A549 (cell line): ENCODE data around the gene TBCEL. TPM values are rescaled to one million over a fixed set of nuclear protein-coding genes. Genes with fewer than 3 reads are reported as not detected.

Experiments used
- ATAC-seq, 2 experiments: fragments of 200-7000 bp in 1 of 2; fragments of >200 bp in 1 of 2; cut with Nextera tagmentation in 1 of 2; cut with Tn5 transposase in 1 of 2; 3 replicates each; pipeline versions ENCODE4 v1.8.0 to v1.9.1; 2018 to 2020; ENCODE audit warnings: mild to moderate bottlenecking in 1 of 2, moderate library complexity in 1 of 2
- CTCF ChIA-PET: fragments of 300-600 bp; sonication (Branson Sonifier 250); formaldehyde crosslinking; extraction: SDS; loops from one replicate; lab custom pipeline; 2021; ENCODE audit warnings: antibody characterized with exemption, inconsistent platforms; lab: Yijun Ruan, JAX
- POLR2A ChIA-PET: fragments of 350-600 bp; formaldehyde crosslinking; extraction: SDS; loops from one replicate; lab custom pipeline; 2021; ENCODE audit warnings: antibody characterized with exemption, inconsistent platforms; lab: Yijun Ruan, JAX
- DNase-seq, 2 experiments: peaks; one replicate each; pipeline versions ENCODE4 v3.0.0 to v3.0.0-alpha.2; 2011 to 2016; ENCODE audit warnings: low read depth in 1 of 2, low spot score in 1 of 2
- FAIRE-seq: peaks from 2 replicates; lab custom pipeline; 2011; peaks lifted over from hg19 to GRCh38; lab: Jason Lieb, UNC
- H3K27ac ChIP-seq, 2 experiments: fragments of >200 bp; sonication (Bioruptor Twin); formaldehyde crosslinking; 3 replicates each; pipeline ENCODE4 v1.5.1; 2016 to 2017
- H3K4me1 ChIP-seq: fragments of >200 bp; sonication (Bioruptor Twin); formaldehyde crosslinking; 3 replicates; pipeline ENCODE4 v1.6.1; 2016
- H3K4me2 ChIP-seq: fragments of >200 bp; sonication (Bioruptor Twin); formaldehyde crosslinking; 3 replicates; pipeline ENCODE4 v1.6.1; 2016
- H3K4me3 ChIP-seq: fragments of >200 bp; sonication (Bioruptor Twin); formaldehyde crosslinking; 3 replicates; pipeline ENCODE4 v1.5.1; 2016
- H3K9me3 ChIP-seq: fragments of >200 bp; sonication (Bioruptor Twin); formaldehyde crosslinking; 3 replicates; pipeline ENCODE4 v1.6.1; 2016
- CHD2 ChIP-seq: fragments of 150-350 bp; IDR thresholded peaks from 2 replicates; pipeline ENCODE4 v1.6.1; 2014; ENCODE audit warnings: low read length; ENCODE audit not compliant: partially characterized antibody
- CHD4 ChIP-seq: fragments of 200-600 bp; sonication (generic); IDR thresholded peaks from 2 replicates; pipeline ENCODE4 v1.6.1; 2016; ENCODE audit warnings: antibody characterized with exemption, mild to moderate bottlenecking, borderline replicate concordance
- EHF ChIP-seq: fragments of 250-450 bp; sonication (Bioruptor Pico); IDR thresholded peaks from 2 replicates; pipeline ENCODE4 v1.5.0; 2020; ENCODE audit warnings: mild to moderate bottlenecking
- FOSL2 ChIP-seq, 2 experiments: fragments of 450-650 bp in 1 of 2; fragments of >200 bp in 1 of 2; sonication (Bioruptor Twin) in 1 of 2; formaldehyde crosslinking; IDR thresholded peaks; 2 replicates each; pipeline versions ENCODE4 v1.5.0 to v1.6.1; 2016 to 2020; ENCODE audit warnings: mild to moderate bottlenecking in 1 of 2, moderate library complexity in 1 of 2
- HOXA7 ChIP-seq: fragments of 250-450 bp; sonication (Bioruptor Pico); IDR thresholded peaks from 2 replicates; pipeline ENCODE4 v1.5.0; 2020; ENCODE audit warnings: mild to moderate bottlenecking, moderate library complexity
- HOXB5 ChIP-seq: fragments of 250-450 bp; sonication (Bioruptor Pico); IDR thresholded peaks from 2 replicates; pipeline ENCODE4 v1.5.0; 2020; ENCODE audit warnings: mild to moderate bottlenecking, moderate library complexity
- MAFK ChIP-seq: fragments of 450-650 bp; IDR thresholded peaks from 2 replicates; pipeline ENCODE4 v1.6.1; 2014; ENCODE audit not compliant: partially characterized antibody
- NR3C1 ChIP-seq: fragments of >200 bp; sonication (Bioruptor Twin); formaldehyde crosslinking; IDR thresholded peaks from 3 replicates; pipeline ENCODE4 v1.6.1; 2017
- PHF8 ChIP-seq: fragments of 200-600 bp; sonication (generic); IDR thresholded peaks from 2 replicates; pipeline ENCODE4 v1.6.1; 2016; ENCODE audit warnings: low read depth, mild to moderate bottlenecking, antibody characterized with exemption, moderate library complexity, borderline replicate concordance
- RAD21 ChIP-seq, 2 experiments: fragments of >200 bp in 1 of 2; sonication (Bioruptor Twin) in 1 of 2; formaldehyde crosslinking in 1 of 2; IDR thresholded peaks in 1 of 2; conservative IDR thresholded peaks in 1 of 2; 2 replicates in 1 of 2; 3 replicates in 1 of 2; pipeline ENCODE4 v1.6.1; 2012 to 2018; ENCODE audit warnings: inconsistent platforms in 1 of 2
- SREBF2 ChIP-seq: fragments of 450-650 bp; IDR thresholded peaks from 2 replicates; pipeline ENCODE4 v1.6.1; 2014; ENCODE audit warnings: mild to moderate bottlenecking, moderate library complexity
- ZNF302 ChIP-seq: fragments of 250-450 bp; sonication (Bioruptor Pico); IDR thresholded peaks from 2 replicates; pipeline ENCODE4 v1.9.0; 2021; ENCODE audit warnings: inconsistent platforms, mild to moderate bottlenecking, moderate library complexity
- ZSCAN20 ChIP-seq: fragments of 250-450 bp; sonication (Bioruptor Pico); IDR thresholded peaks from 2 replicates; pipeline ENCODE4 v1.8.0; 2022; ENCODE audit warnings: mild to moderate bottlenecking, moderate library complexity
- WGBS: methylation state at CpG from one replicate; pipeline ENCODE4 v1.1.6; 2017; ENCODE audit errors: missing lambda C conversion rate; 5-methylcytosine and 5-hydroxymethylcytosine counted together
- polyA plus RNA-seq, 4 experiments: library from polyadenylated mRNA; depleted of rRNA in 3 of 4; stranded (reverse); fragments of >200 nt; fragmentation: RNase III in 1 of 4; extraction: RNeasy Plus Mini Kit Qiagen cat#74134 plus additional on column Dnase treatment in 1 of 4; gene quantifications; 2 replicates in 3 of 4; 3 replicates in 1 of 4; pipeline ENCODE4 v1.2.3, GENCODE V29; 2011 to 2017
- TF ChIP-seq, protein P1 (sequence below): fragments of 250-450 bp; sonication (Bioruptor Pico); IDR thresholded peaks from 2 replicates; pipeline ENCODE4 v1.5.0; 2020; ENCODE audit warnings: low read depth, mild to moderate bottlenecking, moderate library complexity
- TF ChIP-seq, protein P2 (sequence below): fragments of 450-650 bp; IDR thresholded peaks from 2 replicates; pipeline ENCODE4 v1.6.1; 2014; ENCODE audit warnings: antibody characterized with exemption
- TF ChIP-seq, protein P3 (sequence below): fragments of >200 bp; sonication (Bioruptor Twin); formaldehyde crosslinking; IDR thresholded peaks from 3 replicates; pipeline ENCODE4 v1.6.1; 2016
- TF ChIP-seq, protein P4 (sequence below): fragments of >200 bp; sonication (Bioruptor Twin); formaldehyde crosslinking; IDR thresholded peaks from 2 replicates; pipeline ENCODE4 v1.6.1; 2016
- TF ChIP-seq, protein P5 (sequence below): IDR thresholded peaks from 2 replicates; pipeline ENCODE4 v1.6.1; 2012
- TF ChIP-seq, protein P6 (sequence below): fragments of 150-350 bp; IDR thresholded peaks from 2 replicates; pipeline ENCODE4 v1.6.1; 2014; ENCODE audit warnings: low read depth, mild to moderate bottlenecking, low read length

The TBCEL gene
- polyA plus RNA-seq, 2 of the 4 experiments (the other 2 are of a cell fraction) = 5.9 to 11.9 TPM

DNA sequence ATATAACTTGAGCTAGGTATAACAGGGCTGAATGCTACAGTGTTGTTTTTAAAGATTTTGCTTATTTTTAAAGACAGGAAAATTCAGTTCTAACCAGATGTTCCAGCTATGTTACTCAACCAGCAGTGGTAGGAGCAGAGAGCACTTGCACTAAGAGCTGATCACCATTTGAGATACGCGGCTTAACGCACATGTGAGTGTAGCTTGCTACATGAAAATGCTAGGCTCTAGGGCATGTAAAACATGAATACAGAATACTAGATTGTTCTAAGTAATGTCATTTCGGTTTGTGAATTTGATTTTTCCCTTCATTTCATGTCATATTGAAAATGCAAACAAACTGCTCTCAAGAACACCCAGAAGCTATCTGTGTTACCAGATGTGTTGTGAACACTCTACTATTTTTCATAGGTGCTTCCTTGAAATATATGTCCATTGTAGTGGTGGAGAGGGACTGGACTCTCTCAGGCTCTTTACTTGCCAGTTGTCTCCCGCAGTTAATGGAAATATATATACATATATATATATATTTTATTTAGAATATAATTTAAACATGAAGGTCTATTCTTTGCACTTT, 66.3 kb downstream of the TBCEL start:
- ChIA-PET POLR2A (no interaction called here), CTCF (interaction anchor here (0.9 kb wide), 1 partner anchor 9 kb away, joined by 6 read pairs; no protein-coding TSS in a partner anchor)
- H3K4me2 ChIP-seq = no peak overlapping the region
- no peak for DNase-seq
- no peaks in the 10 kb centered on the region for H3K4me1 ChIP-seq
- H3K9me3 ChIP-seq = no peaks in the 10 kb centered on the region
- WGBS = 92% methylated on average over 5 of the region's 5 CpGs
- no peak overlapping the region for H3K27ac ChIP-seq
- FAIRE-seq = no peak
- no peak overlapping the region for H3K4me3 ChIP-seq
- ATAC-seq = no peak
- TF ChIP-seq, protein P1, sequence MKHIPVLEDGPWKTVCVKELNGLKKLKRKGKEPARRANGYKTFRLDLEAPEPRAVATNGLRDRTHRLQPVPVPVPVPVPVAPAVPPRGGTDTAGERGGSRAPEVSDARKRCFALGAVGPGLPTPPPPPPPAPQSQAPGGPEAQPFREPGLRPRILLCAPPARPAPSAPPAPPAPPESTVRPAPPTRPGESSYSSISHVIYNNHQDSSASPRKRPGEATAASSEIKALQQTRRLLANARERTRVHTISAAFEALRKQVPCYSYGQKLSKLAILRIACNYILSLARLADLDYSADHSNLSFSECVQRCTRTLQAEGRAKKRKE (CRISPR knock-in tag) = no peak
- TF ChIP-seq PHF8 (no peak), ZNF302 (no peak), HOXB5 (CRISPR knock-in tag) (no peak), CHD4 (no peak)

DNA sequence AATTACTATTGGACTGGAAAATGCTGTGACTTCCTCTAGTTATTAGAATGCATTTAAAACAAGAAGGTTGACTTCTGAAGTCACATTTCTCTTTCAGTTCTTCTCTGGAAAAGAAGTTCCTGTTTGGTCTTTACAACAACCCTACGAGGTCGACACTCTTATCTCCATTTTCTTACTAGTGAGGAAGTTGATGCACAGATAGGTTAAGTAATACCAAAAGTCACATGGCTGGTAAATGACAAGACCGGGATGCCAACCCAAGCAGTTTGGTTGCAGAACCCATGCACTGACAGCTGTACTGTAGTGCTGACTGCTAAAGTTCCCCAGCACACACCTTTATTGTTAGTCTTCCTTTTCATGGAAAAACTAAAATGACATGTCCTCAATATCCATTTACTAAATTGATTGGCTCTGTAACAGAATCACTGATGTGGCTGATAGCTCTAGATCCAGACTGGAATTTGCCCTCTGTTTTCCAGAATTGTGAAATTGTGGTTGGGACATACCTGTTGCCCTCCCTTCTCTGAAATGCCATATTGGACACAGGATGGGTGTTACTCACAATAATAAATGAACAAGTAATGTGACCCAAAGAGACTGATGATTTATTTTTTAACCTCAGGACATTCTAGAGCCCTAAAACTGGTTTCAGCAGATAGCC, 67.7 kb downstream of the TBCEL start:
- H3K27ac ChIP-seq = no peak overlapping the region
- ChIA-PET POLR2A (no interaction called here), CTCF (no interaction called here)
- 80% methylated on average over 3 of the region's 3 CpGs for WGBS
- H3K4me3 ChIP-seq = no peak overlapping the region
- FAIRE-seq (no peak), DNase-seq (no peak), ATAC-seq (no peak)
- no peak overlapping the region for H3K4me2 ChIP-seq
- H3K4me1 ChIP-seq = no peaks in the 10 kb centered on the region
- TF ChIP-seq, protein P2, sequence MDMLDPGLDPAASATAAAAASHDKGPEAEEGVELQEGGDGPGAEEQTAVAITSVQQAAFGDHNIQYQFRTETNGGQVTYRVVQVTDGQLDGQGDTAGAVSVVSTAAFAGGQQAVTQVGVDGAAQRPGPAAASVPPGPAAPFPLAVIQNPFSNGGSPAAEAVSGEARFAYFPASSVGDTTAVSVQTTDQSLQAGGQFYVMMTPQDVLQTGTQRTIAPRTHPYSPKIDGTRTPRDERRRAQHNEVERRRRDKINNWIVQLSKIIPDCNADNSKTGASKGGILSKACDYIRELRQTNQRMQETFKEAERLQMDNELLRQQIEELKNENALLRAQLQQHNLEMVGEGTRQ = no peak
- TF ChIP-seq ZSCAN20 (no peak), NR3C1 (no peak), EHF (CRISPR knock-in tag) (no peak), FOSL2 (IDR thresholded peaks at IDR 0.05) (no peak), FOSL2 (CRISPR knock-in tag; IDR thresholded peaks at IDR 0.05) (no peak), SREBF2 (no peak), CHD2 (no peak), PHF8 (no peak), MAFK (no peak), RAD21 (conservative IDR thresholded peaks at IDR 0.05 in 1 of 2, IDR thresholded peaks at IDR 0.05 in 1 of 2) (no peak), HOXA7 (CRISPR knock-in tag) (no peak)
- TF ChIP-seq, protein P3, sequence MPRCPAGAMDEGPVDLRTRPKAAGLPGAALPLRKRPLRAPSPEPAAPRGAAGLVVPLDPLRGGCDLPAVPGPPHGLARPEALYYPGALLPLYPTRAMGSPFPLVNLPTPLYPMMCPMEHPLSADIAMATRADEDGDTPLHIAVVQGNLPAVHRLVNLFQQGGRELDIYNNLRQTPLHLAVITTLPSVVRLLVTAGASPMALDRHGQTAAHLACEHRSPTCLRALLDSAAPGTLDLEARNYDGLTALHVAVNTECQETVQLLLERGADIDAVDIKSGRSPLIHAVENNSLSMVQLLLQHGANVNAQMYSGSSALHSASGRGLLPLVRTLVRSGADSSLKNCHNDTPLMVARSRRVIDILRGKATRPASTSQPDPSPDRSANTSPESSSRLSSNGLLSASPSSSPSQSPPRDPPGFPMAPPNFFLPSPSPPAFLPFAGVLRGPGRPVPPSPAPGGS = no peak
- TF ChIP-seq, protein P4, sequence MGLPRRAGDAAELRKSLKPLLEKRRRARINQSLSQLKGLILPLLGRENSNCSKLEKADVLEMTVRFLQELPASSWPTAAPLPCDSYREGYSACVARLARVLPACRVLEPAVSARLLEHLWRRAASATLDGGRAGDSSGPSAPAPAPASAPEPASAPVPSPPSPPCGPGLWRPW = no peak
- TF ChIP-seq, protein P5, sequence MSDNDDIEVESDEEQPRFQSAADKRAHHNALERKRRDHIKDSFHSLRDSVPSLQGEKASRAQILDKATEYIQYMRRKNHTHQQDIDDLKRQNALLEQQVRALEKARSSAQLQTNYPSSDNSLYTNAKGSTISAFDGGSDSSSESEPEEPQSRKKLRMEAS = no peak
- TF ChIP-seq, protein P6, sequence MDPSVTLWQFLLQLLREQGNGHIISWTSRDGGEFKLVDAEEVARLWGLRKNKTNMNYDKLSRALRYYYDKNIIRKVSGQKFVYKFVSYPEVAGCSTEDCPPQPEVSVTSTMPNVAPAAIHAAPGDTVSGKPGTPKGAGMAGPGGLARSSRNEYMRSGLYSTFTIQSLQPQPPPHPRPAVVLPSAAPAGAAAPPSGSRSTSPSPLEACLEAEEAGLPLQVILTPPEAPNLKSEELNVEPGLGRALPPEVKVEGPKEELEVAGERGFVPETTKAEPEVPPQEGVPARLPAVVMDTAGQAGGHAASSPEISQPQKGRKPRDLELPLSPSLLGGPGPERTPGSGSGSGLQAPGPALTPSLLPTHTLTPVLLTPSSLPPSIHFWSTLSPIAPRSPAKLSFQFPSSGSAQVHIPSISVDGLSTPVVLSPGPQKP = no peak
- H3K9me3 ChIP-seq = no peaks in the 10 kb centered on the region
